GM12891 (cell line): ENCODE results near the gene NRG2.

ENCODE experiments used
- POLR2A ChIP-seq: IDR thresholded peaks from 2 replicates; pipeline ENCODE4 v1.6.1; 2011; ENCODE audit warnings: low read depth, low read length, control low read depth
- POU2F2 ChIP-seq: IDR thresholded peaks from 2 replicates; pipeline ENCODE4 v1.6.1; 2011; ENCODE audit warnings: low read depth, mild to moderate bottlenecking, control low read depth, low read length, moderate library complexity

DNA sequence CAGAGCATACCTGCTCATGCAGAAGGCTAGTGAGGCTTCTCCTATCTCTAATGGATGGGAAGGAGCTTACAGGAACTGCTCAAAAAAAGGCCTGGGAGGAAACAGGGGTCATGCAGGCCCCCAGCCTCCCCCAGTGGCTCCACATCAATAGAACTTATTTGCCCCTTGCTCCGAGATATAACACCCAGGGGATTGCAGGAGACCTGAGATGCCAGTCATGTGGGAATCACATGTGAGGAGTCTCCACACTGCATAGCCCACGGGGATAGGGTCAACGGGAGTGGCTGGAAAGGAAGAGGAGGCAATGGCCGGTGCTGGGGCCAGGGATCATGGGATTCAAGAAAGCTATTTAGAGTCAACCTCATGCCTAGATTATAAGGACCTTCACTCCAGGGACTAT, 76.2 kb downstream of the NRG2 start:
- TF ChIP-seq POLR2A (no peak), POU2F2 (no peak)
